K562 (cell line): ENCODE data around the gene H3-3A. TPM values are rescaled to one million over a fixed set of nuclear protein-coding genes. Genes with fewer than 3 reads are reported as not detected.

Experiments
- GATA2 ChIP-seq: sonication (generic); formaldehyde crosslinking; IDR thresholded peaks from 2 replicates; pipeline ENCODE4 v1.4.0; 2020; ENCODE audit warnings: mild to moderate bottlenecking, missing genetic modification reagents
- HBP1 ChIP-seq: fragments of 450-650 bp; formaldehyde crosslinking; IDR thresholded peaks from 2 replicates; pipeline ENCODE4 v1.4.0; 2022; ENCODE audit warnings: missing genetic modification characterization
- ILF3 ChIP-seq: fragments of 450-650 bp; IDR thresholded peaks from 2 replicates; pipeline ENCODE4 v1.6.1; 2018; ENCODE audit warnings: antibody characterized with exemption, mild to moderate bottlenecking, moderate library complexity, borderline replicate concordance
- KHSRP ChIP-seq: fragments of 450-650 bp; IDR thresholded peaks from 2 replicates; pipeline ENCODE4 v1.6.1; 2017
- NFIC ChIP-seq: fragments of 450-650 bp; IDR thresholded peaks from 2 replicates; pipeline ENCODE4 v1.6.1; 2017; ENCODE audit warnings: mild to moderate bottlenecking, inconsistent platforms
- PCBP1 ChIP-seq: fragments of 200-400 bp; formaldehyde crosslinking; IDR thresholded peaks from 2 replicates; pipeline ENCODE4 v1.6.1; 2018; ENCODE audit warnings: mild to moderate bottlenecking, low read depth, low read length; ENCODE audit not compliant: poor library complexity, severe bottlenecking
- PHTF2 ChIP-seq: fragments of 250-450 bp; sonication (Bioruptor Pico); IDR thresholded peaks from 2 replicates; pipeline ENCODE4 v1.5.0; 2021; ENCODE audit warnings: mild to moderate bottlenecking
- POLR2A ChIP-seq: fragments of 450-650 bp; conservative IDR thresholded peaks from 2 replicates; pipeline ENCODE4 v1.6.1; 2016
- SLC30A9 ChIP-seq: fragments of 250-450 bp; sonication (Bioruptor Pico); IDR thresholded peaks from 2 replicates; pipeline ENCODE4 v1.8.0; 2022; ENCODE audit warnings: mild to moderate bottlenecking, moderate library complexity
- TCFL5 ChIP-seq: fragments of 250-450 bp; sonication (Bioruptor Pico); conservative IDR thresholded peaks from 2 replicates; pipeline ENCODE4 v1.6.1; 2021; ENCODE audit warnings: mild to moderate bottlenecking, moderate library complexity, matching md5 sums
- ZNF384 ChIP-seq: IDR thresholded peaks from 2 replicates; pipeline ENCODE4 v1.6.1; 2012; ENCODE audit warnings: low read depth, low read length, improper control_type of control experiment
- ZNF511 ChIP-seq: sonication (generic); formaldehyde crosslinking; IDR thresholded peaks from 2 replicates; pipeline ENCODE4 v1.8.0; 2022; ENCODE audit warnings: mild to moderate bottlenecking, missing genetic modification reagents
- polyA plus RNA-seq, 8 experiments: library from polyadenylated mRNA; depleted of rRNA in 4 of 8; stranded (reverse) in 5 of 8; unstranded in 3 of 8; fragments of >200 nt; fragmentation: Nextera tagmentation in 2 of 8; fragmentation: Illumina TruSeq in 1 of 8; extraction: Ambion mirVana in 2 of 8; extraction: Trizol in 1 of 8; gene quantifications; 2 replicates each; pipeline versions ENCODE4 v1.2.1 to v1.2.3, GENCODE V29; 2011 to 2014; ENCODE audit warnings: inconsistent platforms in 1 of 8, missing spikeins in 1 of 8
- total RNA-seq, 7 experiments: library from RNA; depleted of rRNA in 6 of 7; stranded (reverse); fragments of >200 nt in 6 of 7; fragmentation: Illumina TruSeq in 2 of 7; extraction: Trizol in 2 of 7; gene quantifications; 2 replicates each; pipeline versions ENCODE4 v1.2.1 to v1.2.3, GENCODE V29; 2011 to 2021; ENCODE audit warnings: low replicate concordance in 1 of 7
- TF ChIP-seq, protein P1 (sequence below): fragments of 200-600 bp; sonication (generic); IDR thresholded peaks from one replicate; pipeline ENCODE4 v1.6.1; 2012; ENCODE audit warnings: mild to moderate bottlenecking, low read depth, low read length, inconsistent platforms

H3-3A gene
- total and polyA plus RNA-seq, 9 of the 15 experiments (the other 6 are each of a cell fraction or from before 2014, with no cell fraction given): 426 to 1,083 (median 591) TPM

DNA sequence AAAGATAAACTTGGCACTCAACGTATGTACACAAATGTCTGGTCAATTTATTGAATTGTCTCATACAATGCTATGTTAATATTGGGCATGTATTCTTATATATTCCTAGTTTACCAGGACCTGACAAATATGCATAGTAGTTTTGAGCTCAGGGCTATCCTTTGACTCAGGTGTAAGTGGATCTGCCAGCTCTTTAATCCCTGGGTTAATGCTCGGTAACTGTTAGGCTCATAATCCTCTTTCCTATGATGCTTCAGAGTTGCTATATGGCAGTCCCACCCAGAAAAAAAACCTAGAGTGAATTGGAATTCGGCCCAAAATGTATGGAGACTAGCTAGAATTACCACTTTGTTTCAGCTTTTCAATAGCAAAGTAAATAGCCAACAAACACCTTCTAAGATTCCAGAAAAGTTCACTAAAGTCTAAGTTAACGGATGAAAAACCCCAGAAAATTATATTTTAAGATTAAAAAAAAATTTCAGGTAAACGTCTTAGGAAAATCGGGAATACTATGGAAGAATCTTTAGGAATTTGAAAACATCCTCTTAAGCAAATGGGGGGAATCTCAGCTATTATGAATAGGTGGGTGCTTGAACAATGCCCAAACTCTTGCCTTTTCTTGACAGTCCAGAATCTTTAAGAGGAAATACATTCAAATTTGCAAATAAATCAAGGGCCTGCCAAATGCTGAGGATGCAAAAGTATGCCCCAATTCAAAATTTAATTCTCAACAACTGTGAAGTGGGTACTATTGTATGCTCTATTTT, 10.9 kb downstream of the H3-3A start (continued):
- TF ChIP-seq, protein P1, sequence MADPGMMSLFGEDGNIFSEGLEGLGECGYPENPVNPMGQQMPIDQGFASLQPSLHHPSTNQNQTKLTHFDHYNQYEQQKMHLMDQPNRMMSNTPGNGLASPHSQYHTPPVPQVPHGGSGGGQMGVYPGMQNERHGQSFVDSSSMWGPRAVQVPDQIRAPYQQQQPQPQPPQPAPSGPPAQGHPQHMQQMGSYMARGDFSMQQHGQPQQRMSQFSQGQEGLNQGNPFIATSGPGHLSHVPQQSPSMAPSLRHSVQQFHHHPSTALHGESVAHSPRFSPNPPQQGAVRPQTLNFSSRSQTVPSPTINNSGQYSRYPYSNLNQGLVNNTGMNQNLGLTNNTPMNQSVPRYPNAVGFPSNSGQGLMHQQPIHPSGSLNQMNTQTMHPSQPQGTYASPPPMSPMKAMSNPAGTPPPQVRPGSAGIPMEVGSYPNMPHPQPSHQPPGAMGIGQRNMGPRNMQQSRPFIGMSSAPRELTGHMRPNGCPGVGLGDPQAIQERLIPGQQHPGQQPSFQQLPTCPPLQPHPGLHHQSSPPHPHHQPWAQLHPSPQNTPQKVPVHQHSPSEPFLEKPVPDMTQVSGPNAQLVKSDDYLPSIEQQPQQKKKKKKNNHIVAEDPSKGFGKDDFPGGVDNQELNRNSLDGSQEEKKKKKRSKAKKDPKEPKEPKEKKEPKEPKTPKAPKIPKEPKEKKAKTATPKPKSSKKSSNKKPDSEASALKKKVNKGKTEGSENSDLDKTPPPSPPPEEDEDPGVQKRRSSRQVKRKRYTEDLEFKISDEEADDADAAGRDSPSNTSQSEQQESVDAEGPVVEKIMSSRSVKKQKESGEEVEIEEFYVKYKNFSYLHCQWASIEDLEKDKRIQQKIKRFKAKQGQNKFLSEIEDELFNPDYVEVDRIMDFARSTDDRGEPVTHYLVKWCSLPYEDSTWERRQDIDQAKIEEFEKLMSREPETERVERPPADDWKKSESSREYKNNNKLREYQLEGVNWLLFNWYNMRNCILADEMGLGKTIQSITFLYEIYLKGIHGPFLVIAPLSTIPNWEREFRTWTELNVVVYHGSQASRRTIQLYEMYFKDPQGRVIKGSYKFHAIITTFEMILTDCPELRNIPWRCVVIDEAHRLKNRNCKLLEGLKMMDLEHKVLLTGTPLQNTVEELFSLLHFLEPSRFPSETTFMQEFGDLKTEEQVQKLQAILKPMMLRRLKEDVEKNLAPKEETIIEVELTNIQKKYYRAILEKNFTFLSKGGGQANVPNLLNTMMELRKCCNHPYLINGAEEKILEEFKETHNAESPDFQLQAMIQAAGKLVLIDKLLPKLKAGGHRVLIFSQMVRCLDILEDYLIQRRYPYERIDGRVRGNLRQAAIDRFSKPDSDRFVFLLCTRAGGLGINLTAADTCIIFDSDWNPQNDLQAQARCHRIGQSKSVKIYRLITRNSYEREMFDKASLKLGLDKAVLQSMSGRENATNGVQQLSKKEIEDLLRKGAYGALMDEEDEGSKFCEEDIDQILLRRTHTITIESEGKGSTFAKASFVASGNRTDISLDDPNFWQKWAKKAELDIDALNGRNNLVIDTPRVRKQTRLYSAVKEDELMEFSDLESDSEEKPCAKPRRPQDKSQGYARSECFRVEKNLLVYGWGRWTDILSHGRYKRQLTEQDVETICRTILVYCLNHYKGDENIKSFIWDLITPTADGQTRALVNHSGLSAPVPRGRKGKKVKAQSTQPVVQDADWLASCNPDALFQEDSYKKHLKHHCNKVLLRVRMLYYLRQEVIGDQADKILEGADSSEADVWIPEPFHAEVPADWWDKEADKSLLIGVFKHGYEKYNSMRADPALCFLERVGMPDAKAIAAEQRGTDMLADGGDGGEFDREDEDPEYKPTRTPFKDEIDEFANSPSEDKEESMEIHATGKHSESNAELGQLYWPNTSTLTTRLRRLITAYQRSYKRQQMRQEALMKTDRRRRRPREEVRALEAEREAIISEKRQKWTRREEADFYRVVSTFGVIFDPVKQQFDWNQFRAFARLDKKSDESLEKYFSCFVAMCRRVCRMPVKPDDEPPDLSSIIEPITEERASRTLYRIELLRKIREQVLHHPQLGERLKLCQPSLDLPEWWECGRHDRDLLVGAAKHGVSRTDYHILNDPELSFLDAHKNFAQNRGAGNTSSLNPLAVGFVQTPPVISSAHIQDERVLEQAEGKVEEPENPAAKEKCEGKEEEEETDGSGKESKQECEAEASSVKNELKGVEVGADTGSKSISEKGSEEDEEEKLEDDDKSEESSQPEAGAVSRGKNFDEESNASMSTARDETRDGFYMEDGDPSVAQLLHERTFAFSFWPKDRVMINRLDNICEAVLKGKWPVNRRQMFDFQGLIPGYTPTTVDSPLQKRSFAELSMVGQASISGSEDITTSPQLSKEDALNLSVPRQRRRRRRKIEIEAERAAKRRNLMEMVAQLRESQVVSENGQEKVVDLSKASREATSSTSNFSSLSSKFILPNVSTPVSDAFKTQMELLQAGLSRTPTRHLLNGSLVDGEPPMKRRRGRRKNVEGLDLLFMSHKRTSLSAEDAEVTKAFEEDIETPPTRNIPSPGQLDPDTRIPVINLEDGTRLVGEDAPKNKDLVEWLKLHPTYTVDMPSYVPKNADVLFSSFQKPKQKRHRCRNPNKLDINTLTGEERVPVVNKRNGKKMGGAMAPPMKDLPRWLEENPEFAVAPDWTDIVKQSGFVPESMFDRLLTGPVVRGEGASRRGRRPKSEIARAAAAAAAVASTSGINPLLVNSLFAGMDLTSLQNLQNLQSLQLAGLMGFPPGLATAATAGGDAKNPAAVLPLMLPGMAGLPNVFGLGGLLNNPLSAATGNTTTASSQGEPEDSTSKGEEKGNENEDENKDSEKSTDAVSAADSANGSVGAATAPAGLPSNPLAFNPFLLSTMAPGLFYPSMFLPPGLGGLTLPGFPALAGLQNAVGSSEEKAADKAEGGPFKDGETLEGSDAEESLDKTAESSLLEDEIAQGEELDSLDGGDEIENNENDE: no peak
- no peak for TF ChIP-seq ZNF511
- TF ChIP-seq GATA2 (CRISPR knock-in tag): no peak
- TF ChIP-seq KHSRP: peak; percentile 47; the same call in 1 of the 2 replicates
- TF ChIP-seq SLC30A9 (CRISPR knock-in tag): no peak
- 0 out of 2 replicates have a peak, but pooled peaks have one; percentile 41 for TF ChIP-seq PHTF2 (CRISPR knock-in tag)
- no peak for TF ChIP-seq ZNF384
- TF ChIP-seq ILF3: 0 out of 2 replicates have a peak, but pooled peaks have one; percentile 10
- no peak for TF ChIP-seq PCBP1
- peak; percentile 82; the same call in 1 of the 2 replicates for TF ChIP-seq HBP1
- TF ChIP-seq TCFL5 (CRISPR knock-in tag): no peak
- peak; percentile 17; the same call in 1 of the 2 replicates for TF ChIP-seq NFIC
- peak; percentile 55 for TF ChIP-seq POLR2A
